Endothelial cell of umbilical vein (primary cell): ENCODE results near the gene TCF7. TPM values are rescaled to one million over a fixed set of nuclear protein-coding genes. Genes with fewer than 3 reads are reported as not detected.

Experiments
- BruUV-seq: library from RNA; stranded (reverse); fragments of 400-500 nt; replicated peaks from 2 replicates; lab custom pipeline; 2021; lab: Mats Ljungman, UMichigan
- CTCF ChIA-PET: fragments of 300-600, 350-600 bp; sonication (Branson Sonifier 250); formaldehyde crosslinking; loops from one replicate; lab custom pipeline; 2021; ENCODE audit warnings: antibody characterized with exemption, inconsistent platforms; lab: Charles Lee
- POLR2A ChIA-PET: fragments of 300-600, 350-600 bp; sonication (Branson Sonifier 250); formaldehyde crosslinking; loops from one replicate; lab custom pipeline; 2021; ENCODE audit warnings: antibody characterized with exemption, inconsistent platforms; lab: Charles Lee
- DNase-seq: peaks from one replicate; pipeline ENCODE4 v3.0.0-alpha.2; 2011; ENCODE audit warnings: low read depth, low spot score
- FAIRE-seq: peaks from 2 replicates; lab custom pipeline; 2011; peaks lifted over from hg19 to GRCh38; lab: Jason Lieb, UNC
- H2AFZ ChIP-seq: 2 replicates; pipeline ENCODE4 v1.6.0; 2012; ENCODE audit warnings: low read depth, low read length, control low read depth, inconsistent platforms
- H3K27ac ChIP-seq: 2 replicates; pipeline ENCODE4 v1.5.1; 2011; ENCODE audit warnings: low read depth, mild to moderate bottlenecking, control low read depth, low read length, moderate library complexity; ENCODE audit not compliant: insufficient read depth
- H3K27me3 ChIP-seq, 2 experiments: 2 replicates each; pipeline versions ENCODE4 v1.6.0 to v1.6.1; 2011; ENCODE audit warnings: low read length in 2 of 2, mixed read lengths in 1 of 2; ENCODE audit not compliant: control insufficient read depth in 2 of 2, insufficient read depth in 2 of 2
- H3K36me3 ChIP-seq, 2 experiments: 2 replicates in 1 of 2; 3 replicates in 1 of 2; pipeline ENCODE4 v1.5.1; 2011; ENCODE audit warnings: low read length in 2 of 2, mild to moderate bottlenecking in 1 of 2, moderate library complexity in 1 of 2; ENCODE audit not compliant: control insufficient read depth in 2 of 2, insufficient read depth in 2 of 2; ENCODE audit errors: extremely low read depth in 1 of 2
- H3K4me1 ChIP-seq: 3 replicates; pipeline ENCODE4 v1.5.1; 2011; ENCODE audit warnings: mild to moderate bottlenecking, low read length; ENCODE audit not compliant: control insufficient read depth, insufficient read depth; ENCODE audit errors: extremely low read depth
- H3K4me2 ChIP-seq: 2 replicates; pipeline ENCODE4 v1.6.1; 2011; ENCODE audit warnings: low read length, control low read depth, mixed read lengths; ENCODE audit not compliant: insufficient read depth
- H3K4me3 ChIP-seq, 3 experiments: fragments of 200-600 bp in 1 of 3; sonication (generic), shearing (Covaris generic) in 1 of 3; replicated peaks in 1 of 3; 2 replicates each; pipeline ENCODE4 v1.5.1; 2011 to 2016; ENCODE audit warnings: control low read depth in 3 of 3, low read length in 3 of 3, mild to moderate bottlenecking in 2 of 3, inconsistent platforms in 1 of 3, low read depth in 1 of 3, moderate library complexity in 1 of 3; ENCODE audit not compliant: insufficient read depth in 1 of 3
- H3K79me2 ChIP-seq: 2 replicates; pipeline ENCODE4 v1.6.0; 2012; ENCODE audit warnings: low read length, inconsistent platforms; ENCODE audit not compliant: control insufficient read depth, insufficient read depth
- H3K9ac ChIP-seq: replicated peaks from 2 replicates; pipeline ENCODE3; 2011; ENCODE audit warnings: low read length, control low read depth; ENCODE audit not compliant: insufficient read depth; ENCODE audit errors: extremely low read depth
- H3K9me1 ChIP-seq: replicated peaks from 3 replicates; pipeline ENCODE4 v1.6.0; 2011; ENCODE audit warnings: mild to moderate bottlenecking, low read length; ENCODE audit not compliant: control insufficient read depth, insufficient read depth; ENCODE audit errors: extremely low read depth
- H3K9me3 ChIP-seq: replicated peaks from 2 replicates; pipeline ENCODE4 v1.5.1; 2012; ENCODE audit warnings: low read length, inconsistent platforms; ENCODE audit not compliant: control insufficient read depth, insufficient read depth
- H4K20me1 ChIP-seq: replicated peaks from 2 replicates; pipeline ENCODE3; 2011; ENCODE audit warnings: mild to moderate bottlenecking, low read length; ENCODE audit not compliant: control insufficient read depth, insufficient read depth; ENCODE audit errors: extremely low read depth
- EZH2 ChIP-seq: IDR thresholded peaks from 2 replicates; pipeline ENCODE4 v1.6.1; 2012; ENCODE audit warnings: borderline replicate concordance, low read depth, mild to moderate bottlenecking, moderate library complexity, low read length, inconsistent platforms; ENCODE audit not compliant: severe bottlenecking
- FOS ChIP-seq: IDR thresholded peaks from 2 replicates; pipeline ENCODE4 v1.6.1; 2011; ENCODE audit warnings: mild to moderate bottlenecking, low read length, moderate library complexity, borderline replicate concordance; ENCODE audit not compliant: insufficient read depth
- GATA2 ChIP-seq: IDR thresholded peaks from 2 replicates; pipeline ENCODE4 v1.7.0; 2011; ENCODE audit warnings: low read depth, mild to moderate bottlenecking, moderate library complexity, mixed read lengths, low read length; ENCODE audit not compliant: insufficient read length, insufficient read depth
- JUN ChIP-seq: IDR thresholded peaks from 2 replicates; pipeline ENCODE4 v1.6.1; 2011; ENCODE audit warnings: borderline replicate concordance, low read depth; ENCODE audit not compliant: insufficient read length, insufficient read depth
- MAX ChIP-seq: IDR thresholded peaks from 2 replicates; pipeline ENCODE4 v1.6.1; 2011; ENCODE audit not compliant: insufficient read depth, insufficient read length
- MYC ChIP-seq: IDR thresholded peaks from one replicate; pipeline ENCODE4 v1.6.1; 2011; ENCODE audit warnings: mild to moderate bottlenecking, low read depth, low read length
- POLR2A ChIP-seq: IDR thresholded peaks from 2 replicates; pipeline ENCODE4 v1.6.1; 2012; ENCODE audit warnings: low read depth, mild to moderate bottlenecking, control low read depth, low read length
- POLR2AphosphoS5 ChIP-seq: IDR thresholded peaks from 2 replicates; pipeline ENCODE4 v1.6.1; 2012; ENCODE audit warnings: low read depth, mild to moderate bottlenecking, control low read depth, low read length, moderate library complexity; ENCODE audit not compliant: insufficient read depth
- dilution Hi-C: fragments of 300-500 bp; cut with MboI; formaldehyde crosslinking; loops from one replicate; pipeline ENCODE4 v1.15.0; 2019; ENCODE audit warnings: low sequenced_read_pairs; ENCODE audit not compliant: extremely low pct_ligation_motif_present
- intact Hi-C: fragments of 100-400 bp; cut with micrococcal nuclease; formaldehyde crosslinking; loops from one replicate; pipeline ENCODE4 v1.10.0; 2022
- polyA plus RNA-seq, 4 experiments: library from polyadenylated mRNA; depleted of rRNA in 3 of 4; stranded (reverse) in 3 of 4; unstranded in 1 of 4; fragments of >200 nt; gene quantifications; 2 replicates each; pipeline versions ENCODE4 v1.2.1 to v1.2.3, GENCODE V29; 2011 to 2012; ENCODE audit warnings: missing spikeins in 1 of 4
- total RNA-seq: library from RNA; stranded (reverse); gene quantifications from 2 replicates; pipeline ENCODE4 v1.2.3, GENCODE V29; 2021
- TF ChIP-seq, protein P1 (sequence below), 2 donors: IDR thresholded peaks; 1 replicate in 1 of 2; 2 replicates in 1 of 2; pipeline ENCODE4 v1.5.1; 2011; ENCODE audit warnings: low read length in 2 of 2, mild to moderate bottlenecking in 2 of 2, moderate library complexity in 2 of 2, control low read depth in 1 of 2, inconsistent platforms in 1 of 2, low read depth in 1 of 2; ENCODE audit not compliant: insufficient read depth in 1 of 2; ENCODE audit errors: extremely low read depth in 1 of 2

Gene TCF7
- total and polyA plus RNA-seq, 2 donors (not counting 3 experiments of a cell fraction or from before 2014, with no cell fraction given) = 1.8 to 2.5 TPM

- no peak overlapping the region for H3K4me3 ChIP-seq
- H2AFZ ChIP-seq = no peak overlapping the region
- no peaks in the 10 kb centered on the region for H4K20me1 ChIP-seq
- H3K9me3 ChIP-seq = no peaks in the 10 kb centered on the region
- peaks cover 0 to 3% of the 10 kb centered on the region in 2 experiments for H3K36me3 ChIP-seq
- TF ChIP-seq POLR2A = no peak
- TF ChIP-seq JUN = no peak
- TF ChIP-seq, protein P1, sequence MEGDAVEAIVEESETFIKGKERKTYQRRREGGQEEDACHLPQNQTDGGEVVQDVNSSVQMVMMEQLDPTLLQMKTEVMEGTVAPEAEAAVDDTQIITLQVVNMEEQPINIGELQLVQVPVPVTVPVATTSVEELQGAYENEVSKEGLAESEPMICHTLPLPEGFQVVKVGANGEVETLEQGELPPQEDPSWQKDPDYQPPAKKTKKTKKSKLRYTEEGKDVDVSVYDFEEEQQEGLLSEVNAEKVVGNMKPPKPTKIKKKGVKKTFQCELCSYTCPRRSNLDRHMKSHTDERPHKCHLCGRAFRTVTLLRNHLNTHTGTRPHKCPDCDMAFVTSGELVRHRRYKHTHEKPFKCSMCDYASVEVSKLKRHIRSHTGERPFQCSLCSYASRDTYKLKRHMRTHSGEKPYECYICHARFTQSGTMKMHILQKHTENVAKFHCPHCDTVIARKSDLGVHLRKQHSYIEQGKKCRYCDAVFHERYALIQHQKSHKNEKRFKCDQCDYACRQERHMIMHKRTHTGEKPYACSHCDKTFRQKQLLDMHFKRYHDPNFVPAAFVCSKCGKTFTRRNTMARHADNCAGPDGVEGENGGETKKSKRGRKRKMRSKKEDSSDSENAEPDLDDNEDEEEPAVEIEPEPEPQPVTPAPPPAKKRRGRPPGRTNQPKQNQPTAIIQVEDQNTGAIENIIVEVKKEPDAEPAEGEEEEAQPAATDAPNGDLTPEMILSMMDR (IDR thresholded peaks at IDR 0.05; ENCODE audit: extremely low read depth in 1 of 2, insufficient read depth in 1 of 2, low read depth in 1 of 2, low read length in 2 of 2) = no peak
- no peak for TF ChIP-seq FOS
- no peak for TF ChIP-seq POLR2AphosphoS5
- no peak for TF ChIP-seq EZH2
- no peak for TF ChIP-seq MYC
- TF ChIP-seq GATA2 = no peak
- no peak for TF ChIP-seq MAX
- CTCF ChIA-PET = interaction anchor here (1.4 to 4.2 kb wide), 3 partner anchors 10 to 90 kb away, joined by 5 to 52 read pairs (median 19); no protein-coding TSS in a partner anchor
- H3K79me2 ChIP-seq = no peaks in the 10 kb centered on the region
- H3K4me2 ChIP-seq = no peak overlapping the region
- POLR2A ChIA-PET = interaction anchor here (1.0 kb wide), 1 partner anchor 11 kb away, joined by 3 read pairs; no protein-coding TSS in a partner anchor
- H3K4me1 ChIP-seq = peaks cover 9% of the 10 kb centered on the region
- no peak overlapping the region for H3K27ac ChIP-seq
- no peaks in the 10 kb centered on the region for H3K9me1 ChIP-seq
- intact Hi-C loops (no loop called here), dilution Hi-C loops (no loop called here)
- no peaks in the 10 kb centered on the region for H3K27me3 ChIP-seq
- FAIRE-seq = no peak
- H3K9ac ChIP-seq = no peak overlapping the region
- no peak for DNase-seq
- BruUV-seq = no TSS peak
Observed at GRCh38 chr5:134130239-134130945, 15.9 kb downstream of the TCF7 start.
